ENCODE measurements around the gene MVK.

Gene MVK

DNA sequence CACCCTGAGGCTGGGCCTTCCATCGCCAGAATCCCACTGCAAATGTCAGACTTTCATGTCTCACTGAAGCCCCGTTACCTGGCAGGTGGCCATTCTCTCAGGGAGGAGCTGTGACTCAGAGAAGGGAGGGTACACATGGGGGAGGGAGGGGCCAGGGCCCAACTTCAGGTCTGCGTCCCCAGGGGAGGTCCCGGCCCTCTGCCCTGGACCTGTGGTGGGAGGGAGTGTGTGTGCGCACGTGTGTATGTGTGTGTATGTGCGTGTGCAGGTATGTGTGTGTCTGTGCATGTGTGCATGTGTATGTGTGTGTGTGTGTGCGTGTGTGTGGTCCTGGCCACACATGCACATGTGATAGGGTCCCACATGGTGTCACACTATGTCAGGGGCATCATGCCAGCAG, 50.9 kb downstream of the MVK start:
- Histone ChIP-seq H3F3A (ENCODE audit: insufficient read depth) (no peaks in the 10 kb centered on the region), H3K9ac (ENCODE audit: low read length) (no peak overlapping the region), H3K79me2 (ENCODE audit: insufficient read depth, low read length) (no peaks in the 10 kb centered on the region), H3K4me3 (ENCODE audit: insufficient read depth, low read length, poor library complexity, severe bottlenecking) (no peak overlapping the region), H3K36me3 (ENCODE audit: low read length) (no peaks in the 10 kb centered on the region), H2AFZ (ENCODE audit: low read depth, low read length, severe bottlenecking) (no peak overlapping the region), H3K9me3 (ENCODE audit: insufficient read depth, low read length) (no peaks in the 10 kb centered on the region), H3K27me3 (ENCODE audit: low read length) (no peaks in the 10 kb centered on the region), H3K9me2 (replicated peaks; ENCODE audit: insufficient read depth, low read length) (no peaks in the 10 kb centered on the region), H4K20me1 (ENCODE audit: low read depth, low read length) (no peaks in the 10 kb centered on the region), H3K27ac (ENCODE audit: low read depth, low read length) (no peak overlapping the region), H3K4me2 (ENCODE audit: low read depth, low read length, poor library complexity, severe bottlenecking) (no peak overlapping the region)
- TF ChIP-seq, protein P1, sequence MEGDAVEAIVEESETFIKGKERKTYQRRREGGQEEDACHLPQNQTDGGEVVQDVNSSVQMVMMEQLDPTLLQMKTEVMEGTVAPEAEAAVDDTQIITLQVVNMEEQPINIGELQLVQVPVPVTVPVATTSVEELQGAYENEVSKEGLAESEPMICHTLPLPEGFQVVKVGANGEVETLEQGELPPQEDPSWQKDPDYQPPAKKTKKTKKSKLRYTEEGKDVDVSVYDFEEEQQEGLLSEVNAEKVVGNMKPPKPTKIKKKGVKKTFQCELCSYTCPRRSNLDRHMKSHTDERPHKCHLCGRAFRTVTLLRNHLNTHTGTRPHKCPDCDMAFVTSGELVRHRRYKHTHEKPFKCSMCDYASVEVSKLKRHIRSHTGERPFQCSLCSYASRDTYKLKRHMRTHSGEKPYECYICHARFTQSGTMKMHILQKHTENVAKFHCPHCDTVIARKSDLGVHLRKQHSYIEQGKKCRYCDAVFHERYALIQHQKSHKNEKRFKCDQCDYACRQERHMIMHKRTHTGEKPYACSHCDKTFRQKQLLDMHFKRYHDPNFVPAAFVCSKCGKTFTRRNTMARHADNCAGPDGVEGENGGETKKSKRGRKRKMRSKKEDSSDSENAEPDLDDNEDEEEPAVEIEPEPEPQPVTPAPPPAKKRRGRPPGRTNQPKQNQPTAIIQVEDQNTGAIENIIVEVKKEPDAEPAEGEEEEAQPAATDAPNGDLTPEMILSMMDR (IDR thresholded peaks at IDR 0.05; ENCODE audit: insufficient read depth, low read length, poor library complexity, severe bottlenecking): no peak
- TF ChIP-seq EZH2phosphoT487 (conservative IDR thresholded peaks at IDR 0.05; ENCODE audit: low read length): no peak

DNA sequence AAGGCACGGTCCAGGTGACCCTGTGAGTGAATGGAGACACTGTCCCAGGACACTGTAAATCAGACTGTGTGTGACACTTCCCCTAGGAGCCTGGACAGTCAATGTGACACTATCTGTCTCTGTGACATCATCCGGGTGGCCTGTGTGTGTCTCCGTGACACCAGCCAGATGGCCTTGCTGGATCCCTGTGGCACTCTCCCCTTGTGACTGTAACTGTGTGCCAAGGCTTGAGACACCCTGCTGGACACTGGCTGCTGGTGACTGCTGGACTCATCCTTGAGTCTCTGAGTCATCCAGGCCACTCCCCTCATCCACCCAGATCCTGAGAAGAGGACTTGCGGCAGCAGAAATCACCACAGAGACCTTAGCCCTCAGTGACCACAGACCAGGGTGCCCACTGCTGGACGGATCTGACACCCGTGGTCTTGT, 51.6 kb downstream of the MVK start:
- no peak overlapping the region for H3K27ac ChIP-seq (ENCODE audit: low read depth, low read length)
- no peak overlapping the region for H3K9ac ChIP-seq (ENCODE audit: low read length)
- no peak overlapping the region for H2AFZ ChIP-seq (ENCODE audit: low read depth, low read length, severe bottlenecking)
- H3K4me2 ChIP-seq (ENCODE audit: low read depth, low read length, poor library complexity, severe bottlenecking): no peak overlapping the region
- H4K20me1 ChIP-seq (ENCODE audit: low read depth, low read length): no peaks in the 10 kb centered on the region
- H3F3A ChIP-seq (ENCODE audit: insufficient read depth): no peaks in the 10 kb centered on the region
- H3K9me2 ChIP-seq (replicated peaks; ENCODE audit: insufficient read depth, low read length): no peaks in the 10 kb centered on the region
- no peaks in the 10 kb centered on the region for H3K36me3 ChIP-seq (ENCODE audit: low read length)
- H3K27me3 ChIP-seq (ENCODE audit: low read length): no peaks in the 10 kb centered on the region
- no peaks in the 10 kb centered on the region for H3K79me2 ChIP-seq (ENCODE audit: insufficient read depth, low read length)
- H3K4me3 ChIP-seq (ENCODE audit: insufficient read depth, low read length, poor library complexity, severe bottlenecking): no peak overlapping the region
- TF ChIP-seq, protein P1 (IDR thresholded peaks at IDR 0.05; ENCODE audit: insufficient read depth, low read length, poor library complexity, severe bottlenecking): no peak
- no peak for TF ChIP-seq EZH2phosphoT487 (conservative IDR thresholded peaks at IDR 0.05; ENCODE audit: low read length)
- H3K9me3 ChIP-seq (ENCODE audit: insufficient read depth, low read length): no peaks in the 10 kb centered on the region

DNA sequence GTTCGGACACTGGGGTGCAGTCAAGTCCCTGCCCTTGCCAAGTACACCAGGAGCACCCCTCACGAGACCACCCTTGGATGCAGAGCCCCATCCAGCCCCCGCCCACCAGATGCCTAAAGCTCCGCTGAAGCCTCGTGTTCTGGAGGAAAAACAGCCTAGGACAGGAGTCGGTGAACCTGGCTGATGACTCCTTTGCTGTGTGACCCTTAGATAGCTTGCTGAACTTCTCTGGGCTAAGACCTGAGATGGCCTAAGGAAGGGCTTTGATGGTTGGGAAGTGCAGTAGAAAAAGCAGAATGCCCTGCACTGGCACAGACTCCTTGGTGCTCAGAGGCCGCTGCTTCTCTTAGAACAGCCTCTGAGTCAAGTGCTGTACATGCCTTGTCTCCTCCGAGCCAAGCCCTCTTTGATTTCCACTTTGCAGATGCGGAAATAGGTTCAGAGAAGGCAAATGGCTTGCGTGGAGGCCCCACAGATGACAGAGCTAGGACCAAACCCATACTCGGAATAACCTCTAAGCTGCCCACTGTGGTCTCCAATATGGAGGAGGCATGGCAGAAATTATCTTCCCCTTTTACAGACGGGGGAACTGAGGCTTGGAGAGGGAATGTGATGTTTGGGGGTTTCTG, 52.3 kb downstream of the MVK start:
- Histone ChIP-seq H3K4me2 (ENCODE audit: low read depth, low read length, poor library complexity, severe bottlenecking) (no peak overlapping the region), H4K20me1 (ENCODE audit: low read depth, low read length) (no peaks in the 10 kb centered on the region), H3F3A (ENCODE audit: insufficient read depth) (no peaks in the 10 kb centered on the region), H3K79me2 (ENCODE audit: insufficient read depth, low read length) (no peaks in the 10 kb centered on the region), H3K4me3 (ENCODE audit: insufficient read depth, low read length, poor library complexity, severe bottlenecking) (no peak overlapping the region), H3K9me3 (ENCODE audit: insufficient read depth, low read length) (no peaks in the 10 kb centered on the region), H3K9me2 (replicated peaks; ENCODE audit: insufficient read depth, low read length) (no peaks in the 10 kb centered on the region), H2AFZ (ENCODE audit: low read depth, low read length, severe bottlenecking) (no peak overlapping the region), H3K27ac (ENCODE audit: low read depth, low read length) (no peak overlapping the region), H3K9ac (ENCODE audit: low read length) (no peak overlapping the region), H3K27me3 (ENCODE audit: low read length) (no peaks in the 10 kb centered on the region), H3K36me3 (ENCODE audit: low read length) (no peaks in the 10 kb centered on the region)
- no peak for TF ChIP-seq EZH2phosphoT487 (conservative IDR thresholded peaks at IDR 0.05; ENCODE audit: low read length)
- TF ChIP-seq, protein P1 (IDR thresholded peaks at IDR 0.05; ENCODE audit: insufficient read depth, low read length, poor library complexity, severe bottlenecking): no peak
